DOHH2 (cell line): ENCODE measurements around the gene PTPRT.

Source experiments
- CTCF ChIP-seq: fragments of 200-600 bp; sonication (generic); IDR thresholded peaks from one replicate; pipeline ENCODE4 v1.5.1; 2014; ENCODE audit warnings: antibody characterized with exemption, mild to moderate bottlenecking, low read depth, low read length; ENCODE audit not compliant: poor library complexity, severe bottlenecking
- EZH2phosphoT487 ChIP-seq: fragments of 200-600 bp; sonication (generic); IDR thresholded peaks from 2 replicates; pipeline ENCODE4 v1.6.1; 2017; ENCODE audit warnings: borderline replicate concordance, mild to moderate bottlenecking, antibody characterized with exemption, low read length, moderate library complexity, mixed read lengths

- TF ChIP-seq EZH2phosphoT487 (no peak), CTCF (no peak)
Measured at GRCh38 chr20:43057317-43057716, 132.4 kb downstream of the PTPRT start.
